Activated effector memory CD4-positive, alpha-beta T cell treated with Interleukin-2 at 50 U/mL for 16 hours (primary cell): ENCODE results near the gene SLC35C1.
A peak's percentile ranks its signal among the peaks of the same experiment; 100 is the strongest.
"Not testable (repeated sequence)": the region's sequence is repeated elsewhere in the genome, so short reads cannot be mapped to it uniquely, and the experiment has no call there.

Experiments
- DNase-seq: peaks from one replicate; pipeline ENCODE4 v3.0.0-alpha.2; 2020

SLC35C1 gene

DNA sequence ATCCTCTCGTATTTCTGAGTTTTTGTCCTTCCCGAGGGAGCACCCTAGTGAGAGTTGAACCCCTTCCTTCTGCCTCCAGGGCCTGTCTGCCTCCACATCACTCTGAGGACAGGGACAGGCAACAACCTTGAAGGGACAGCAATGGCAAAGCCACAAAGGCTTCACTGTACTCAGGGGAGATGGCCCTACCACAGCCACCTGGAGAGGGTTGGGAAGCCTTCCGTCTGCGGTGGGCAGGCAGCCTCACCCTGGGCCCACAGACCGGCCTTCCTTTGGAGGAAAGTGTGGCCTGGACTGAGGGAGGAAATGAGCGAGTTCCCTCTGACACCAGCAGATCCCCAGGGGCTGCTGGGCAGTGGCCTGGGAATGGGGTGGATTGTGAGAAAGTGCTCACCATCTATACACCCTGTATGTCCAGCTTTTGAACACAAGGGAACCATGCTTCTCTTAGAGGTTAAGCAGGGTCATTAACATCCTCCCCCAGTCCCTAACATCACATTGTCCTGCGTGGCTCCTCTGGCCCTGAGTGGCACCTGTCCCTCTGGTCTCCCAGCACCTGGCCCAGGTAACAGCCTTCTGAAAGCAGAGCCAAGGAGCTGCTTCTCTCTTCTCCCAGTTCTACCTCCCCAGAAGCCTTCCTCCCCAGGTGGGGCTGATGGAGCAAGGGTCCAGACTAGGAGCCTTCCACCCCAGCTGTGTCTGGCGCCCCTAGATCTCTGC, 6.8 kb downstream of the SLC35C1 start:
- DNase-seq: no peak

DNA sequence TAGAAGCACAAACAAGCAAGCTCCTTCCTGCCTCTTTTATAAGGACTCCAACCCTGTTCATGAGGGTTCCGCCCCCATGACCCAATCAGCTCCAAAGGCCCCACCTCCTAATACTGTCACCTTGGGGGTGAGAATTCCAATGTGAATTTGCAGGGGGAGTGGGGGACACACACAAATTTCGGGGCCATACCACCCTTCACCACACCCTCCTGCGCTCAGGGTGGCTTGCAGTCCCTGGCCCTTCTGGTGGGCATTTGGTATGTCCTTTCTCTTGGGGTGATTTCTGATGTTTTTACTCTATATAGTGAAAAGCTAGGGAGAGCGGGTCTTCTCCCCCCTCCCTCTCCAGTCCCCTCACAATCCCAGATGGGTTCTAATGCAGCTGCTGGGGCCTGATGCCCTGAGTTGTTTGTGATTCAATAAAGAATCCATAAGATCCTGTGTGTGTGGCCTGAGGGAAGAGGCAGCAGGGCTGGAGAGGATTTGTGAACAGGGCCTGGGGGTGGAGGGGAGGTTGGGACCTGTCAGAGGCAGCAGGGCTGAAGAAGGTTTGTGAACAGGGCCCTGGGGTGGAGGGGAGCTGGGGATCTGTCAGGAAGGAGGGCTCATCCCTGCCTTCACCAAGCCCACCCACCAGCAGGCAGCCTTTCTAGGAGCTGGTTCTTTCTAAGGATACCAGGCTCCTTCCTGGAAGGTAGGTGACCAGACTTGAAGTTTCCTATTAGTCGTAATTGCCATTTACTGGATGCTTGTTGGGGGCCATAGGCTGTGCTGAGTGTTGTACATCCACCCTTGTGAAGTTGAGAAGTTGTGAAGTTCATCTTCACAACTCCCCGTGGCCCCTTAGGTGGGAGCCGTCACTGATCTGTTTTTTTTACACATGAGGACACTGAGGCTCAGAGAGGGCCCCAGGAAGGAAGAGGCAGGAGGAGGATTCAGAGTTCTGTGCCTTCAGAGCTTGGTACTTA, 7.9 kb downstream of the SLC35C1 start:
- DNase-seq: no peak

DNA sequence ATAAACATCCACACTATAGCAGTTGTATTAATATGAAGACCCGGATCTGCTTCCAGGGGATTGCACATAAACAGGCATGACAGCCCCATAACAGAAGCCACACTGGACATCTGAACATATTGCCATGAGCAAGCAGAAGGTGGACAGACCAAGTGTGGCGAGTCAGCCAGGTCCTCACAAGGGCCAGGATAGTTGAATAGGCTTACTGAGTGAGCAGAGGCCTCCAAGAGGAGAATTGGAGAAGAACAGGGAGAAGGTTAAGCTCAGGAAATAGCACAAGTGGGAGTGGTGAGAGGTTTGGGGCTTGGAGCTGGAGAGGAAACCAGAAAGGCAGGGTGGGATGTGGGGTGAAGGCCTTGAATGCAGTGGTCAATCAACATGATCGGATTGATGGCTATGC, 10.8 kb downstream of the SLC35C1 start:
- no peak for DNase-seq

DNA sequence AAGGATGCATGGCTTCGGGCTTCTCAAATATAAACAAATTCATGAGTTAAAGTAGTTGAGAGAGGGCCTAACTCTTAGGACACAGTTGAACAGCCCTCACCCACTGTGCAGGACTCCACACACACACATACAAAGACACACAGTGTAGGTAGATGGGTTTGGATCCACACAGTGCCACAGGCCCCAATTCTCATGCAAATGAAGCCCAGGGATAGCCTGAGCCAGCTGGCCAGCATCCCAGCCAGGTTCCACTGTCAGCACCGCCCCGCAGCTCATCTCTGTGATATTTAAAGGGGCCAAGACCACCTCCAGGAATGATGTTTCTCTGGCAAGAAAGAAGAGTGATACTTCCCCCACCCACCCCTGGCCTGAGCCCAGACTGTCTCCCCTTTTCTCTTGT, 11.7 kb downstream of the SLC35C1 start:
- no peak for DNase-seq

DNA sequence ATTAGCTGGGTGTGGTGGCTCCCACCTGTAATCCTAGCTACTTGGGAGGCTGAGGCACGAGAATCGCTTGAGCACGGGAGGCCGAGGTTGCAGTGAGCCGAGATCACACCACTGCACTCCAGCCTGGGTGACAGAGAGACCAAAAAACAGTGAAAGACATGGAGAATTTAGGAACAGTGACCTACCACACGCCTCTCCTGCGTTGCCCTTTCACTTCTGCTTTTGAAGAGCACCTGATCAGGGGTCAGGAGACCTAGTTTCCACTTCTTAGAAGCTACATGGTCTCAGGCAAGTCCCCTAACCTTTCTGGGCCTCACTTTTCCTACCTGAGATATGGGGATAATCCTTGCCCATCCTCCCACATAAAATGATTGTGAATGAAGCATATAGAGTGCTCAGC, 12.2 kb downstream of the SLC35C1 start:
- no peak for DNase-seq

DNA sequence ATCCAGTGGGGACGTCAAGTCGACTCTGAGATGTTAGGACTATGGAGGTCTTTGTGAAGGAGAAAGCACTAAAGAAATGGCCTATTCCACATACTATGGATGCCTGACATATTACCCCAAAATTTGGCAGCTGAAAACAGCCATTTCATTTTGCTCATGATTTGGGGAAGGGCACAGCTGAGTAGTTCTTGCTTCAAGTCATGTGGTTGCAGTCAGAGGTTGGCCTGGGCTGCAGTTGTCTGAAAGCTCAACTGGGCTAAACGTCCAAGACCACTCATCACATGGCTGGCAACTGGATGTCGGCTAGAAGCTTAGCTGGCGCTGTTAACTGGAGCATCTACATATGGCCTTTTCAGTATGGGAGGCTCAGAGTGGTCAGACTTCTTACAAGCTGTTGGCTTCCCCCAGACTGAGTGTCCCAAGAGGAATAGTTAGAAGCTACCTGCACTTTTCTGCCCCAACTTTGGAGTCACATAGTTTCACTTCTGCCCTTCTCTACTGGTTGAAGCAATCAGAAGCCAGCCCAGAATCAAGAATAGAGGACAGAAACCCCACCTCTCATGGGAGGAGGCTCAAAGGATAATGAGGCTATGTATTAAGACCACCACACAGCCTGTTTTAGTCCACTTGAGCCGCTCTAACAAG, 14.1 kb downstream of the SLC35C1 start:
- no peak for DNase-seq

DNA sequence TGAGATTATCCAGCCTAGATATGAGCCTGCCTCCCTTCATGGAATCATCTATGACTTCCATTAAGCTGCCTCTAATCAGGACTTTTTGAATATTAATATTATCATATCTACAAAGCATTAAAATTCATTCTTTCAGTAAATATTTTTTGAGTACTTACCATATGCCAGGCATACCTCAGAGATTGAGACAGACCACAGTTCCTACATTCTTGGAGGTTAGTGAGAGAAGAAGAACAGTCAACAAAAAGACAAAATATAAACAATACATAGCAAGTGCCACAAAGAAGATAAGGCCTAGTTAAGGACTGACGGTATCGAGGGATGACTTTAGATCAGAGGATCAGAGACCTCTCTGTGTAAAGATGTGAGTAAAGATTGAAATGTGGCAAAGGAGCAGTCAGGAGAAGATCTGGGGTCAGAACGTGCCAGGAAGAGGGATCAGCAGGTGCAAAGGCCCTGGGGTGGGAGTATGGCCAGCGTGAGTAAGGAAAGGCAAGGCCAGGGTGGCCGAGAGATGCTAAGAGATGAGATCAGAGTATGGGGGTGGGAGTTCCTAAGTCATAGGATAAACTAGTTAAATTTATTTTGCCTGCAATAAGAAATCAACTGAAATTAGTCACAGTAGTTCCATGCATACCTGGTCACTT, 15.4 kb downstream of the SLC35C1 start:
- DNase-seq: no peak

DNA sequence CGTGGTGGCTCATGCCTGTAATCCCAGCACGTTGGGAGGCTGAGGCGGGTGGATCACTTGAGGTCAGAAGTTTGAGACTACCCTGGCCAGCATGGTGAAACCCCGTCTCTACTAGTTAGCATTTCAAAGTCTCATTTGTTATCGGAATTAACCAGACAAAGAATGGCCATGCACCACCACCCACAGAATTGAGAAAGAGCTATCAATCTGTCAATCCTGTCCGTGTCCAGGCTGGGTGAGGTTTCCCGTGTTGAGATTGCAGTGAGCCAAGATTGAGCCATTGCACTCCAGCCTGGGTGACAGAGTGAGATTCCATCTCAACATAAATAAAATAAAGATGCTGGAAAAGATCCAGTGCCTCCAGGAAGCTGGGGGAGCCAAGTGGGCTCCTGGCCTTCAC, 21.5 kb downstream of the SLC35C1 start:
- DNase-seq: not testable (repeated sequence)

DNA sequence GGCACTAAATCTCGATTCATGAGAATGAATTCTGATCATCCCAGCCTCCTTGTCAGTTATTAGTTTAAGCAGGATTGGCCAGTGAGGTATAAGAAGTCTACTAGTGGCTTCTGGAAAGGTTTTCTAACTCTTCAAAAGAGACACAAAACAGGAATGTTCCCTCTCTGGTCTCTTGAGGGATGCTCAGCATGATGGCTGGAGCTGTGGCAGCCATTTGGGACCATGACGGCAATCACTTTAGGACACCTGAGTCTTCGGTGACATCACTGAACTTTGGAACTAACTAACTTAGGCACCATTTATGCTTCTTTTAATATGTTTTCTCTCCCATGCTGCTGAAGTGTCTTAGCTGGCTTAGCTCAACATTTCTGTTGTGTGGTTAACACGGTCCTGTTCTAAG, 22.2 kb downstream of the SLC35C1 start:
- DNase-seq: no peak

DNA sequence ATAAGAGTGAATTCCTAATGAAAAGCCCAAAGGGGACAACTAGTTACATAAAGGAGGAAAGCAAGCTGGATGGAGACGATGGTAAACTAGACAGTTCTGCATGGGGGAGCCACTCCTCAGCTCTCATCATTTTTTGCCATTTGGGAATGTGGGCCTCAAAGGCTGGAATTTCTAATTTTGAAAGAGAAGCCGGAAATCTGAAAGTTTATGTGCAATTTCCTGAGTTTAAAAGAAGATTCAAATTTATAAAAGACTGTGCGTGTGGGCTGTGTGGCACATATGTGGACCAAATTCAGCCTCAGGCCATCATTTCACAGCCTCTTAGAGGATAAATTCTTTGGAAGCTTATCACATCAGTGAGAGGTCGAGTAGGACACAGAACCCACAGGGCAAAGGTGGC, 24.0 kb downstream of the SLC35C1 start:
- DNase-seq: no peak

DNA sequence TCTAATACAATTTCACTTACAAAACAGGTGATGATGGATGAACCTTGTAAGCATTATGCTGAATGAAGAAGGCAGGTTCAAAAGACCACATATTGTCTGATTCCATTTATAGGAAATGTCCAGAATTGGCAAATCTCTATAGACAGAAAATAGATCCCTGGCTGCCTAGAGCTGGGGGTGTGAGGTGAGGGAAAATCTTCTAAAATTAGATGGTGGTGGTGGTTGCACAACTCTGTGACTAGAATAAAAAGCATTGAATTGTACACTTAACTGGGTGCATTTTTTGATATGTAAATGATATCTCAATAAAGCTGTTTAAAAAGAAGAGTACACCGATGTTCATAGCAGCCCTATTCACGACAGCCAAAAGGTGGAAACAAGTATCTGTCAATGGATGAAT, 25.6 kb downstream of the SLC35C1 start:
- DNase-seq: no peak

DNA sequence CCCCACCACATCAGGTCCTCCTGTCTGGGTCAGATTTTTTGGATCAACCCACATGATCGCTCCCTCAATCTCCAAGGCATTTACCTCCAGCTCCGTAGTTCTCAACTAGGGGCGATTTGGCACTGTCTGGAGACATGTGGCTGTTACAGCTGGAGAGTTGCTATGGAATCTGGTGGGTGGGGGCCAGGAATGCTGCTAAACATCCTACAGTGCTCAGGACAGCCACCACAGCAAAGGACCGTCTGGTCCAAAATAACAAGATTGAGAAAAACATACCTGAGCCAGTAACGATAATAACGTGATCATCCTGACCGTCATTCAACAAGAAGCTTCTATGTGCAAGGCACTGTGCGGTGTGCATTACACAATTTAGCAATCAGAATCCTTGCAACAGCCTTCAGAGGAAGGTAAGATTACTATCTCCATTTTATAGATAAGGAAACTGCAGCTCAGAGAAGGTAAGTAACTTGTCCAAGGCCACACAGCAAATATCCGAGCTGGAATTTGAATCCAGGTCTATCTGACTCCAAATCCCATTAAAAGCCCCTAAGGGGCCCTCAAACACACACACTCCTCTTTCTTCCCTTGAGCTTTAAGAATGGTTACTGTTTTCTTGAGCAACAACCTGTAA, 28.0 kb downstream of the SLC35C1 start:
- no peak for DNase-seq

DNA sequence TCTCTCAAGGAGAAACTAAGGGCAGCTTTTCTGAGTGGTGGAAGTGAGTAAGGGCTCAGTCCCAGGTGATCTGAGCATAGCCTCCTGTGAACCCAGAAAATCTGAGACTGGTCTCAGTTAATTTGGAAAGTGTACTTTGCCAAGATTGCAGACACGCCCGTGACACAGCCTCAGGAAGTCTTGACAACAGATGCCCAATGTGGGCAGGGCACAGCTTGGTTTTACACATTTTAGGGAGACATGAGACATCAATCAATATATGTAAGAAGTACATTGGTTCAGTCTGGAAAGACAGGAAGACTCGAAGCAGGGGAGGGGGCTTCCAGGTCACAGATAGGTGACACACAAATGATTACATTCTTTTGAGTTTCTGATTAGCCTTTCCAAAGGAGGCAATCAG, 28.8 kb downstream of the SLC35C1 start:
- no peak for DNase-seq

DNA sequence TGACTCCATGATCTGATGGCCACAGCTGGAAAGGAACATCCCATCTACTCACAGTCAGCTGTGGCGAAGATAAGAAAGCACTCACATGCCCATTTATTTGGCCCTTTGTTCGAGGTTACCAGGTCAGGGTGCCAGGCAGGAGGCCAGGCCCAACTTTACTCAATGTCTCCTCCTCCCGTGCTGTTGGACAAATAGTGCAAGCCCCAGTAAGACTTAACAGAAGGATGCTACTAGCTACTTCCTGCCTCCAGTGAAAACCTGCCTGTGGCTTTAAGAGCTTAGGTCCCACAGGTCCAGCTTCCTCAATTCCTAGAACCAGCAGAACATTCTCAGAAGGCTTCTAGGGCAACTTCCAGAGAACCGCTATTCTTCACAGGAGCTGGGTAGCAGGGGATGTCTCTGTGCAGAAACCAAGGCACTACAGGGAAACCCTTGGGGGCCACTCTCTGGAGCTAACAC, 29.4 kb downstream of the SLC35C1 start:
- peak; percentile 10 for DNase-seq

DNA sequence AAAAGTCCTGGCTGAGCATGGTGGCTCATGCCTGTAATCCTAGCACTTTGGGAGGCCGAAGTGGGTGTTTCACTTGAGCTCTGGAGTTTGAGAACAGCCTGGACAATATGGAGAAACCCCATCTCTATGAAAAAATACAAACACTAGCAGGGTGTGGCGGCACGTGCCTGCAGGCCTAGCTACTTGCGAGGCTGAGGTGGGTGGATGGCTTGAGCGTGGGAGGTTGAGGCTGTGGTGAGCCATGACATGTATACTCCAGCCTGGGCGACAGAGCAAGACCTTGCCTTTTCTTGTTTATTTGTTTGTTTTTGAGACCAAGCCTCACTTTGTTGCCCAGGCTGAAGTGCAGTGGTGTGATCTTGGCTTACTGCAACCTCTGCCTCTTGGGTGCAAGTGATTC, 34.3 kb downstream of the SLC35C1 start:
- DNase-seq: no peak

DNA sequence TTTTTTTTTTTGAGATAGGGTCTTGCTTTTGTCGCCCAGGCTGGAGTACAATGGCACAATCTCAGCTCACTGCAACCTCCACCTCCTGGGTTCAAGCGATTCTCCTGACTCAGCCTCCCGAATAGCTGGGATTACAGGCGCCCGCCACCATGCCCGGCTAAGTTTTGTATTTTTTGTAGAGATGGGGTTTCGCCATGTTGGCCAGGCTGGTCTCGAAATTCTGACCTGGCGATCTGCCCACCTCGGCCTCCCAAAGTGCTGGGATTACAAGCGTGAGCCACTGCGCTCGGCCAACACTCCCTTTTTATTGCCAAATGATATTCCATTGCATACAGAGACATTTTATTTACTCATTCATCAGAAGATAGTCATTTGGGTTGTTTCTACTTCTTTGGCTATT, 35.3 kb downstream of the SLC35C1 start:
- not testable (repeated sequence) for DNase-seq

DNA sequence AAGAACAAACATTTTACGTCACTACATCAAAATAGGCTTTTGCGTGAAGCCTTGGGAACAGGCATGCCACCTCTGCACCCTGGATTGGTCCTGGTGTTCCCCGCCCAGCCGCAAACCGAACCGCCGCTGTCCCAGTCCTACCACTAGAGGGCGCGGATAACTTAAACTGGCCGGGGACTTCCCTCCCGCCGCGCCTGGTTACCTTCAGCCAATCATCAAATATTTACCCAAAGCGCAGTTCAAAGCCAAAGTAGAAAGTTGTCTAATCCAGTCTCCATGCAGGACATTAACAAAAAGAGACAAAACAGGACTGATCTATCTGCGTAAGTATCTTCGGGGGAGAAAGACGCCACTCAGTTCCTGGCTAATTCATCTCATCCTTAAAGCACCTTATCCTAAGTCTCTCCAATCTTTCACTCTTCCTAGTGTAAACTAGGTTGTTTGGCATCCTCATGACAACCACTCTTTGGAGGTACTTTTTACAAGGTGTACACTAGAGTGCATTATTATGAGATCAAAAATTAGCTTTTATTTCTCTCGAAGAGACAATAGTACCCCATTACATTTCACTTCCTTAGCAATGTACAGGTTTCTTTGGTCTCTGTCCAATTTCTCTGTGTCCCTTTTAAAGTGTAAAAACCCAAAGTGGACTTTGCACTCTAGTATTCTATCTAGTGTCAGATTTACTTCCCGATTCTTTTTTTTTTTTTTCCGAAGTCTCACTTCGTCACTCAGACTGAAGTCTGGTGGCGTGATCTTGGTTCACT, 38.4 kb downstream of the SLC35C1 start:
- DNase-seq: peak; percentile 74

DNA sequence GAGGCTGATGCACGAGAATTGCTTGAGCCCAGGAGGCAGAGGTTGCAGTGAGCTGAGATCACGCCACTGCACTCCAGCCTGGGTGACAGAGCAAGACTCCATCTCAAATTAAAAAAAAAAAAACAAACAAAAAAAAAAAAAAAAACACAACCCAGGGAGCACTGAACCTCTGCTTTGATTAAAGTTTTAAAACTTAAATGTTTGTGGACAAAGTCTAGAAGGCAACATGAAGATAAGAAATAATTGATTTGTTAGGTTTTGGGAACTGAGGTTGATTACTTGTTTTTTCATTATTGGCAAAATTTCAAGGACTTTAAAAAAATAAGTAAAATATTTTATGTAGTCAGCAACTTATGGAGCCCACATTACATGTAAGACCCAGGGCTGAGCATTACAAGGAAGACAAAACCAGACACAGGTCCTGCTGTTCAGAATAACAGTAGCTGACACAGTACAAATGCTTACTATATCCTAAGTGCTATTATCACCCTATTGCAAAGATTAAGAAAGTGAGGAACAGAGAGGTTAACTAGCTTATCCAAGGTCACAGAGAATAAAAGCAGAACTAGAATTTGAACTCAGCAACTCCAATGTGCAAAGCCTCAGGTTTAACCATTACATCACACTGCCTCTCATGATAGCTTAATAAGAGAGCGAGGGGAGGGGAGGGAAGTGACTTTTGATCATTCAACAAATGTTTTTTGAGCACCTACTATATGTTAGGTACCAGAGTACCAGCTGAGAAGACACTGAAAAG, 40.1 kb downstream of the SLC35C1 start:
- no peak for DNase-seq

DNA sequence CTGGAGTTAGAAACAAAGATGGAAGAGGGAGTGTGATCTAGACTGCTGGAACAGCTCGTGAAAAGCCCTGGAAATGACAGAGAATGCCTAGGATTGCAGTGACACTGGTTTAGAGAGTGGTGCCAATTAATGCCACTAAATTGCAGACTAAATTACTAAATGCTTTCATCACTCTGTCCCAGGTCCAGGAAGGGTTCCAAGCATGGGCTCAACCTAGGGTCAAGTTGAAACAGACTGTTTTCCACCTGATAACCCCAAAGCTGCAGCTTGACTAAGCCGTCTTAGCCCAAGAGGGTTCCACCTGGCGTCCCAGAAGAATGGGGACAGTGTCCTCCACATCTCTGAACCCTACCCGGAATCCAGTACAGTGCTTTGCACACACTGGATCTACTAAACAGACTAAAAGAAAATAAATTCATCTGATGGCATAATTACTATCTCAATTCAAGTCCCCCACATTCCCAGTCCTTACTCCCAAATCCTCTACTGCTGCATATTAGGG, 41.3 kb downstream of the SLC35C1 start:
- no peak for DNase-seq
